ENCODE data around the gene MYL6.

MYL6 gene

DNA sequence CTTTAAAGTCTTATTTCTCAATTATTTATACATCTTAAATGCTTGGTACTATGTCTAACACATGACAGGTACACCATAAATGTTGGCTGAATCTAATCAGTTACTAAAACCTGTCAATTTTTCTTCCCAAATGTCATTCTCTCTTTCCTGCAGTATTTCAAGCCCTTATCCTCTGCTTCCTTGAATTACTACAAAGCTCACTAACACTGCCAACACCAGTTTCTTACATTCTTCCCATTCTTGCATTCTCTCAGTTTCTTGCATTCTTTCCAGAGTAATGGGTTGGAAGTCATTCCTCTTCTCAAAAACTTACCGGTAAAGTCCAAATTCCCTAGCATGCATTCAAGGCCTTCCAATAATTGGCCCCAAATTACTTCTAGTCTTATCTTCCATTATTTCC, 40.7 kb downstream of the MYL6 start:
- TF ChIP-seq, protein P1, sequence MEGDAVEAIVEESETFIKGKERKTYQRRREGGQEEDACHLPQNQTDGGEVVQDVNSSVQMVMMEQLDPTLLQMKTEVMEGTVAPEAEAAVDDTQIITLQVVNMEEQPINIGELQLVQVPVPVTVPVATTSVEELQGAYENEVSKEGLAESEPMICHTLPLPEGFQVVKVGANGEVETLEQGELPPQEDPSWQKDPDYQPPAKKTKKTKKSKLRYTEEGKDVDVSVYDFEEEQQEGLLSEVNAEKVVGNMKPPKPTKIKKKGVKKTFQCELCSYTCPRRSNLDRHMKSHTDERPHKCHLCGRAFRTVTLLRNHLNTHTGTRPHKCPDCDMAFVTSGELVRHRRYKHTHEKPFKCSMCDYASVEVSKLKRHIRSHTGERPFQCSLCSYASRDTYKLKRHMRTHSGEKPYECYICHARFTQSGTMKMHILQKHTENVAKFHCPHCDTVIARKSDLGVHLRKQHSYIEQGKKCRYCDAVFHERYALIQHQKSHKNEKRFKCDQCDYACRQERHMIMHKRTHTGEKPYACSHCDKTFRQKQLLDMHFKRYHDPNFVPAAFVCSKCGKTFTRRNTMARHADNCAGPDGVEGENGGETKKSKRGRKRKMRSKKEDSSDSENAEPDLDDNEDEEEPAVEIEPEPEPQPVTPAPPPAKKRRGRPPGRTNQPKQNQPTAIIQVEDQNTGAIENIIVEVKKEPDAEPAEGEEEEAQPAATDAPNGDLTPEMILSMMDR (IDR thresholded peaks at IDR 0.05; ENCODE audit: borderline replicate concordance, control extremely low read depth, extremely low read depth, insufficient read depth, missing control alignments): no peak
- no peak for DNase-seq (ENCODE audit: low spot score)
- in situ Hi-C loops (cut with MboI; ENCODE audit: low sequenced_read_pairs, unreplicated experiment): no loop called here

DNA sequence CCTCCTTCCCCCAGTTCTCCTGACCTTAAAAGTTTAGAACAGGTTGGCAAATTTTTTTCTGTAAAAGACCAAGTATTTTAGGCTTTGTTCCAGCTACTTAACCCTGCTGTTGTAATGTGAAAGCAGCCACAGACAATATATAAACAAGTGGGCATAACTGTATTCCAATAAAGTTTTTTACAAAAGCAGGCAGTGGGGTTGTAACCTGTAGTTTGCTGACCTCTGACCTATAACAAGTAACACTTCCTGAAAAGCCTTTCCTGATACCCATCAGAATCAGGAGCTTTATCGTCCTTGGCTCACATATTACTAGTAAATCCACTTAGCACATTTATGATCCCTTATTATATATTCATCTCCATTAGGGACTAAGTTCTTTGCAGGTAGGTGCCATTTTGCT, 44.2 kb downstream of the MYL6 start:
- TF ChIP-seq, protein P1 (IDR thresholded peaks at IDR 0.05; ENCODE audit: borderline replicate concordance, control extremely low read depth, extremely low read depth, insufficient read depth, missing control alignments): no peak
- in situ Hi-C loops (cut with MboI; ENCODE audit: low sequenced_read_pairs, unreplicated experiment): loop anchor here (25.0 kb wide), 1 partner anchor 260 kb away; the partner anchor contains the start of genes MIP and SPRYD4
- no peak for DNase-seq (ENCODE audit: low spot score)

DNA sequence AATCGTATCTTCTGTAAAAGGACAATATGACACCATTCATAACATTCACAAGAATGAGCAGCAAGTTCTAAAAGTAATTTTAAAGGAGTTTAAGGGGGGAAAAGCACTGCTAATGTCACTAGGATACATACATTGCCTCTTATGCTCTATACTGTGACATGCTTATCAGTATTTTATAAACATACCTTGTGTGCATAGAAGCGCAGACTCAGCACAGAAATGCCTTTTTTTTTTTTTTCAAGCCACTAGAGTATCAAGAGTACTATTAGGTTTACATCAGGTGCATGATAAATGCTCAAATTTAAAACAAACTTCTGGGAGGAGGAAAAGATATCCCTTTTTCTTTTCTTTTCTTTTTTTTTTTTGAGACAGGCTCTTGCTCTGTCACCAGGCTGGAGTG, 44.7 kb downstream of the MYL6 start:
- in situ Hi-C loops (cut with MboI; ENCODE audit: low sequenced_read_pairs, unreplicated experiment): loop anchor here (25.0 kb wide), 1 partner anchor 259 kb away; the partner anchor contains the start of genes MIP and SPRYD4
- TF ChIP-seq, protein P1 (IDR thresholded peaks at IDR 0.05; ENCODE audit: borderline replicate concordance, control extremely low read depth, extremely low read depth, insufficient read depth, missing control alignments): no peak
- no peak for DNase-seq (ENCODE audit: low spot score)

DNA sequence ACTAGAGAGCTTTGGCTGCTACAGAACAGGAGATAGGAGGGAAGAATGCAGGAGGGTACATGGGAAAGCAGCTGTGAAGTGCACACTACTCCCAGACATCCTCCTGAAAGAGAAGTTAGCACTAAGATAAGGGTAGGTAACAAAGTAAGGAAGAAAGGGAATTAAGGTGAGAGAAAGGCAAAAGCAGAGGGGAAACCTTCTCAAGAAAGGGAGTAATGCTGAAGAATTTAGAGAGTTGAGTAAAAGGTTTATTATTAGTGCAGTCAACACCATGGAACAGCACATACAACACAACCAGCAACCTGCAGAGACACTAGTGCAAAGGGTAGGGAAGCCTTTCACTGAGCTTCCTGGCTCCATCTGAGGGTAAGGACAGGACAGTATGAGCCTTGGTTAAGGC, 46.1 kb downstream of the MYL6 start:
- in situ Hi-C loops (cut with MboI; ENCODE audit: low sequenced_read_pairs, unreplicated experiment): loop anchor here (25.0 kb wide), 1 partner anchor 258 kb away; the partner anchor contains the start of genes MIP and SPRYD4
- TF ChIP-seq, protein P1 (IDR thresholded peaks at IDR 0.05; ENCODE audit: borderline replicate concordance, control extremely low read depth, extremely low read depth, insufficient read depth, missing control alignments): no peak
- DNase-seq (ENCODE audit: low spot score): no peak

DNA sequence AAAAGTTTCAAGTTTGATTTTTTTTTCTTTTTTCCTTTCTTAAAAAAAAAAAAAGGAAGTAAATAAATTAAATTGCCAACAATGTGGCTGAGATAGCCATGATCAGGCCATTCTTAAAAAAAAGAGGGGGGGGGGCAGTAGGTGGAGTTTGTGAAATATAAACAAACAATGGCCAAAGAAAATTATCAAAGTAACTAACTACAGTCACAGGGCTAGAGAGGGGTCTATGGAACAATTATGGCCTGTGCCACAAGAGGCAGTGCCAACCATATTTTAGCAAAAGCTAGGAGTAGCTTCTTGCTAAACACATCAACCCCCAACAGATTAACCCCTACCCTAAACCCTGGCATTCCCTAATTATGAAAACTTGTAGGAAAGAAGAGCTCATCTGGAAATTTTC, 47.3 kb downstream of the MYL6 start:
- in situ Hi-C loops (cut with MboI; ENCODE audit: low sequenced_read_pairs, unreplicated experiment): loop anchor here (25.0 kb wide), 1 partner anchor 257 kb away; the partner anchor contains the start of genes MIP and SPRYD4
- no peak for DNase-seq (ENCODE audit: low spot score)

DNA sequence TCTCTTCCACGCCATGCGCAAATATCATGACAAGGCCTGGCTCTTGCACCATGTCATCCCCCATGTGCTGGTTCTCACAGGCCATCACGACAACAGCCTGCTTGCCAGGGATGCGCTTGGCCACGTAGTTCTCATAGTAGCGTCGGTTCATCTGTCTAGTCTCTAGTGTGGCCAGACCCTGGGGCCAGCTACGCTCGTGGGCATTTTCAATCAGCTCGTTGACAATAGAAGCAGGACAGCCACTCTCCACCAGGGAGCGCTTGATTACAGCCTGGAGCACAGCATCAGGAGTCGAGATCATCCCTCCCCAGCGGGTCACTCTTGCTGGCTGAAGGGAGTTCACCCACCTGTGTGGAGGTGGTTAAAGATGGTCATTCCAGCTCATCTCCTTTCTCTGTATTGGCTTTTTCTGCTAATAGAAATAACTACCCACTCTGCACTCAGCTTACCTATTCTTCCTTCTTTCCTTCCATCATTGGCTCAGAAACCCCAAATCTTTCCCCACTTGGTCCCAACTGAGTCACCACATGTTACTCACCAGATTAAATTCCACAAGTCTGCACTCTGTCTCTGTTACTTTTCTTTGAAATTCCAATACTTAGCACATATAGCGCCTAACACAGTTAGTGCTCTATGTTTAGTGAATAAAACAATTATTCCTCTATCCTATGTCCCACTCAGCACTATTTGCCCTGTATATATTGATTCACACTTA, 48.5 kb downstream of the MYL6 start:
- TF ChIP-seq, protein P1 (IDR thresholded peaks at IDR 0.05; ENCODE audit: borderline replicate concordance, control extremely low read depth, extremely low read depth, insufficient read depth, missing control alignments): peak; percentile 56
- peak; percentile 58 for DNase-seq (ENCODE audit: low spot score)
- in situ Hi-C loops (cut with MboI; ENCODE audit: low sequenced_read_pairs, unreplicated experiment): loop anchor here (25.0 kb wide), 1 partner anchor 256 kb away; the partner anchor contains the start of genes MIP and SPRYD4

More for the DNA sequence above, 47.3 kb downstream of the MYL6 start:
- TF ChIP-seq, protein P1 (IDR thresholded peaks at IDR 0.05; ENCODE audit: borderline replicate concordance, control extremely low read depth, extremely low read depth, insufficient read depth, missing control alignments): no peak

All from GM13976 (cell line).